Neural cell (in vitro differentiated cells): ENCODE measurements around the gene RAB18.

Source experiments
- EP300 ChIP-seq: fragments of 450-650 bp; conservative IDR thresholded peaks from 2 replicates; pipeline ENCODE4 v1.6.1; 2014; ENCODE audit warnings: antibody characterized with exemption, mild to moderate bottlenecking, moderate library complexity; ENCODE audit not compliant: poor library complexity, severe bottlenecking
- EZH2 ChIP-seq: fragments of 200-600, 300-800 bp; shearing (Covaris generic), sonication (generic); IDR thresholded peaks from 2 replicates; pipeline ENCODE4 v1.6.1; 2014; ENCODE audit warnings: antibody characterized with exemption, low read length, borderline replicate concordance, mild to moderate bottlenecking; ENCODE audit not compliant: insufficient read depth, poor library complexity, severe bottlenecking
- MXI1 ChIP-seq: fragments of 450-650 bp; conservative IDR thresholded peaks from 2 replicates; pipeline ENCODE4 v1.6.1; 2014; ENCODE audit warnings: antibody characterized with exemption, mild to moderate bottlenecking; ENCODE audit not compliant: poor library complexity, severe bottlenecking
- POLR2AphosphoS5 ChIP-seq: IDR thresholded peaks from 2 replicates; pipeline ENCODE4 v1.6.1; 2012
- RAD21 ChIP-seq: fragments of 450-650 bp; conservative IDR thresholded peaks from 2 replicates; pipeline ENCODE4 v1.6.1; 2014; ENCODE audit warnings: antibody characterized with exemption, mild to moderate bottlenecking, moderate library complexity
- REST ChIP-seq: IDR thresholded peaks from 2 replicates; pipeline ENCODE4 v1.6.1; 2012; ENCODE audit warnings: borderline replicate concordance
- SMC3 ChIP-seq: fragments of 450-650 bp; conservative IDR thresholded peaks from 2 replicates; pipeline ENCODE4 v1.6.1; 2014; ENCODE audit warnings: antibody characterized with exemption, mild to moderate bottlenecking, moderate library complexity; ENCODE audit not compliant: poor library complexity
- TAF1 ChIP-seq: IDR thresholded peaks from 2 replicates; pipeline ENCODE4 v1.6.1; 2012; ENCODE audit warnings: low read depth
- TF ChIP-seq, protein P1 (sequence below): fragments of 450-650 bp; IDR thresholded peaks from 2 replicates; pipeline ENCODE4 v1.5.1; 2014; ENCODE audit warnings: antibody characterized with exemption, mild to moderate bottlenecking, moderate library complexity; ENCODE audit not compliant: poor library complexity, severe bottlenecking

GRCh38 chr10:27578316-27578715 lies 74.2 kb downstream of the RAB18 start:
- TF ChIP-seq, protein P1, sequence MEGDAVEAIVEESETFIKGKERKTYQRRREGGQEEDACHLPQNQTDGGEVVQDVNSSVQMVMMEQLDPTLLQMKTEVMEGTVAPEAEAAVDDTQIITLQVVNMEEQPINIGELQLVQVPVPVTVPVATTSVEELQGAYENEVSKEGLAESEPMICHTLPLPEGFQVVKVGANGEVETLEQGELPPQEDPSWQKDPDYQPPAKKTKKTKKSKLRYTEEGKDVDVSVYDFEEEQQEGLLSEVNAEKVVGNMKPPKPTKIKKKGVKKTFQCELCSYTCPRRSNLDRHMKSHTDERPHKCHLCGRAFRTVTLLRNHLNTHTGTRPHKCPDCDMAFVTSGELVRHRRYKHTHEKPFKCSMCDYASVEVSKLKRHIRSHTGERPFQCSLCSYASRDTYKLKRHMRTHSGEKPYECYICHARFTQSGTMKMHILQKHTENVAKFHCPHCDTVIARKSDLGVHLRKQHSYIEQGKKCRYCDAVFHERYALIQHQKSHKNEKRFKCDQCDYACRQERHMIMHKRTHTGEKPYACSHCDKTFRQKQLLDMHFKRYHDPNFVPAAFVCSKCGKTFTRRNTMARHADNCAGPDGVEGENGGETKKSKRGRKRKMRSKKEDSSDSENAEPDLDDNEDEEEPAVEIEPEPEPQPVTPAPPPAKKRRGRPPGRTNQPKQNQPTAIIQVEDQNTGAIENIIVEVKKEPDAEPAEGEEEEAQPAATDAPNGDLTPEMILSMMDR: no peak
- no peak for TF ChIP-seq MXI1
- TF ChIP-seq RAD21: no peak
- TF ChIP-seq EZH2: no peak
- no peak for TF ChIP-seq TAF1
- TF ChIP-seq POLR2AphosphoS5: no peak
- no peak for TF ChIP-seq SMC3
- TF ChIP-seq REST: no peak
- no peak for TF ChIP-seq EP300
